Lower leg skin (tissue), 3 donors: ENCODE results near the gene OR8U1.

Source experiments
- CTCF ChIP-seq, 3 donors: fragments of 450-650 bp; IDR thresholded peaks; one replicate each; pipeline ENCODE4 v1.5.1; 2016; ENCODE audit warnings: antibody characterized with exemption in 3 of 3, mild to moderate bottlenecking in 3 of 3, moderate library complexity in 2 of 3
- POLR2A ChIP-seq, 2 donors: fragments of 450-650 bp; IDR thresholded peaks; one replicate each; pipeline ENCODE4 v1.6.1; 2016 to 2017; ENCODE audit warnings: antibody characterized with exemption in 2 of 2, mild to moderate bottlenecking in 1 of 2, moderate library complexity in 1 of 2

GRCh38 chr11:56404393-56404792 lies 29.0 kb downstream of the OR8U1 start:
- TF ChIP-seq CTCF (IDR thresholded peaks at IDR 0.05) (no peak), POLR2A (IDR thresholded peaks at IDR 0.05) (no peak)
